Activated CD4-positive, alpha-beta T cell treated with anti-CD3 and anti-CD28 coated beads for 1 hour (primary cell): ENCODE results near the gene SLC6A15.

Experiments used
- DNase-seq: peaks from one replicate; pipeline ENCODE4 v3.0.0-alpha.2; 2020

Gene SLC6A15

DNA sequence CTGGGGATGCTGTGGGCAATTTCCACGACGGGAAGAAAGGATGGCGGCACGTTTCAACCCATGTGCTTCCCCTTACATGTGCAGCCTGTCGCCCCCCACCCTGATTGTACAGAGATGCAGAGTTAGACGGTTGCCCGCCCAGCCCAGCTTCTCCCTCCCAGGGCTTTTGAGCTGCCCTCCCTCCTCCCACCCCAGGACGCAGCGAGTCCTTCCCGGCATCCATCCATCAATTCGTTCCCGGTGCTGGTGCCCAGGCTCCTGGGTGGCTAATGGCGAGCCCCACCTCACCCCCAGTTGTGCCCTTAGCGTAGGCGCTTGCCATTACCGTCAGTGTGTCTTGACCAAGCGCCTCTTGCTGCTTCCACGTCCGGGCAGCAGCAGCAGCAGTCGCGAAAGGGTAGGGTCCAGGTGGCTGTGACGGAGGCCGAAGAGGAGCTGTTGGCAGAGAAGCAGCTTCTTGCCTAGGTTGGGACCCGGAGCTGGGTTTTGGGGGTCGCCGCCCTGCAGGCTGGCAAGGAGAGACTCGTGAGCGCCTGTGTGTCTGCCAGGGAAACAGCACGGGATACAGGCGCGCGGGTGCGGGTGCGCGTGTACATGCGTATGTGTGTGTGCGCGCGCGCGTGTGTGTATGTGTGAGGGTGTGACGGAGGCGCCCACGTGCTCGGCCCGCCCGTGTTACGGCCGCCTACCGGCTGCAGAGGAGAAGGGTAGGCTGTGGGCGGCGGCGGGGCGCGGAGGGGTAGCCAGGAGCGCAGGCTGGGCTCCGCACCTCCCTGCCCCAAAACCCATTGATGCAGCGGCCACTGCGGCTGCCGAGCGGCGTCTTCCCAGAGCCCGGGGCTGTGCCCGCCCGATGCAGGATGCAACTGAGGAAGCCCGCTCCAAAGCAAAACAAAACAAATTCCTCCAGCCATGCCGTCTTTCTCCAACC lies at the start of gene SLC6A15:
Gene SLC6A15, minus strand, starts transcription at position 602 of the 931 bp plus-strand sequence. CDS start 20,679 bp downstream, outside the sequence.
- no peak for DNase-seq

DNA sequence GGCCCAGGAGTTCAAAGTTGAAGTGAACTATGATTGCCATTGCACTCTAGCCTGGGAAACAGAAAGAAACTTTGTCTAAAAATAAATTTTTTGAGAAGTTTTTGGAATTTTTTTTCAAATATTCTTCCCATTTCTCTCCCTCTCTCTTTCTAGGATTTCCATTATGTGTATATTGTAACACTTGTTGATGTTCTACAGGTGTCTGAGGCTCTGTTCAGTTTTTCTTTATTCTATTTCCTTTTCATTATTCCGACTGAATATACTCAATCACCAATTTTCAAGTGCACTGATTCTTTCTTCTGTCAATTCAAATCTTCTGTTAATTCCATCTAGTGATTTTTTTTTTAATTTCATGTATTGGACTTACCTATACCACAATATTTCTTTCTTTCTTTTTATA lies 48.3 kb upstream of the SLC6A15 start:
- DNase-seq, result no peak

- no peak for DNase-seq
Observed at GRCh38 chr12:84955298-84955697, 42.7 kb upstream of the SLC6A15 start.

DNA sequence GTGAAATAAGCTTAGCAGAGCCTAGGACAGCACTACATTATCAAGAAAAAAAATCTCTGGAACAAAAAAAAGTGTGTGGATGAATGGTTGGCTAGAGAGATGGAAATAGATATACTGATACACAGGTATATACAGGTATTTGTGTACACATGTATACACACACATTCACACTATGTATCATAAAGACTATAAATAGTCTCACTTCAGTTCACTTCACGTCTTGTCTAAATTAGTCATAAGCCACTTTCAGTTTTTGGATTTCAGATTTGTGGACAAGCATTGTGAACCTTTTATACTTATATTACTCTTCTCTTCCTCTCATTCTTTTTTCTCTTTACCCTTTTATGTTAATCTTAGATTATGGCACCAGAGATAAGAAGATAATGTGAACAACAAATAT lies 41.8 kb upstream of the SLC6A15 start:
- DNase-seq, result no peak

- no peak for DNase-seq
Observed at GRCh38 chr12:84950971-84951546, 38.5 kb upstream of the SLC6A15 start.

- DNase-seq, result no peak
Observed at GRCh38 chr12:84946753-84947152, 34.2 kb upstream of the SLC6A15 start.

- DNase-seq, result no peak
Observed at GRCh38 chr12:84937415-84937814, 24.8 kb upstream of the SLC6A15 start.

GRCh38 chr12:84929501-84929900 lies 16.9 kb upstream of the SLC6A15 start:
- DNase-seq, result no peak

DNA sequence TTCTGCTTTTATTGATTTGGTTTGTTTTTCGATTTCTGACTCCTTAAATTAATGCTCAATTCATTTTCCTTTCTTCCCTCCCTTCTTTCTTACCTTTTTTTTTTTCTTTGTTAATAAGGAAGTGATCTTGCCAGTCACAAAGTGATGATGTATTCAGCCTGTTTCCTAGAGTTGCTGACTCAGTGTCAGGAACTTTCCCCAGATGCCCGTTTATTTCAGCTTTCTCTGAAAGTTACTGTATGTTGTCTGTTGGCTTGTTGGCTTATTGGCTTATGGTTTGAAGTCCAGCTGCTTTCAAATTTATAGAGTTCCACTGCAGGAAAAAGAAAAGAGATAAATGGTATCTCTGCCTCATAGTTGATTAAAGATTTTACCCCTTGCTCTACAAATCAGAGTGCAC lies 12.4 kb upstream of the SLC6A15 start:
- no peak for DNase-seq

DNA sequence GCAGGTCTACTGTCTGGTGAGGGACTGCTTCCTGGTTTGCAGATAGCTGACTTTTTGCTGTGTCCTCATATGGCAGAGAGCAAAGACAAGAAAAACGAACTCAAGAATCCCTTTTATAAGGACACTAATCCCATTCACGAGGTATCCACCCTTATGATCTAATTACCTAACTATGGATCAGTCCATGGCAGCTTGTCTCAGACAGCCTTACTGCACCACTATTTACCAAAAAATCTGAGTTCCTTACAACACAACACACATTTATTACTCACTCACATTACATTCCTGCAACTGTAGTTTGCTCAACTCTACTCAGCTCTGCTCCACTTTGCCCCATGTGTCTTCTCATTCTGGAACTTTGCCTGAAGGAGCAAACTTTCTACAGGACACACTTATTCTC lies 10.1 kb upstream of the SLC6A15 start:
- no peak for DNase-seq

GRCh38 chr12:84920331-84920730 lies 7.7 kb upstream of the SLC6A15 start:
- DNase-seq, result no peak

- DNase-seq, result no peak
Observed at GRCh38 chr12:84919271-84919670, 6.7 kb upstream of the SLC6A15 start.

DNA sequence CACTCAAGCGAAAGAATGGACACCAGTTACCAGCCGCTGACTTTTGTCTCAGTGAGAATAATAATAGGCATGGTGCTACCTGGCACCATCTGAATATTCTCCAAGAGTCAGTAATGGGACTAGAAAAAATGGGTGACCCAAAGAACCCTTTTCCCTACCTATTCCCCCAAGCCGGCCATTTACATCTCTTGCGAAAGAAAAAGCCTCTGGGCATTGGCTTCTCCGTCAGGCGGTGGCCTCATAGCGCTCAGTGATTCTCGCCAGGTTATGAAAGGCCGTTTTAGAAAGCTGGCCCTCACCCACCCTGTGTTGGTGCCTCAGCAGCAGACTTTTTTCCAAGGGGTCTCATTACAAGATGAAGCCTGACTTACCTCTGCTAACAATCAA lies 523 bp upstream of the SLC6A15 start:
- no peak for DNase-seq

GRCh38 chr12:84911271-84912197 lies 1.1 kb downstream of the SLC6A15 start:
- no peak for DNase-seq

DNA sequence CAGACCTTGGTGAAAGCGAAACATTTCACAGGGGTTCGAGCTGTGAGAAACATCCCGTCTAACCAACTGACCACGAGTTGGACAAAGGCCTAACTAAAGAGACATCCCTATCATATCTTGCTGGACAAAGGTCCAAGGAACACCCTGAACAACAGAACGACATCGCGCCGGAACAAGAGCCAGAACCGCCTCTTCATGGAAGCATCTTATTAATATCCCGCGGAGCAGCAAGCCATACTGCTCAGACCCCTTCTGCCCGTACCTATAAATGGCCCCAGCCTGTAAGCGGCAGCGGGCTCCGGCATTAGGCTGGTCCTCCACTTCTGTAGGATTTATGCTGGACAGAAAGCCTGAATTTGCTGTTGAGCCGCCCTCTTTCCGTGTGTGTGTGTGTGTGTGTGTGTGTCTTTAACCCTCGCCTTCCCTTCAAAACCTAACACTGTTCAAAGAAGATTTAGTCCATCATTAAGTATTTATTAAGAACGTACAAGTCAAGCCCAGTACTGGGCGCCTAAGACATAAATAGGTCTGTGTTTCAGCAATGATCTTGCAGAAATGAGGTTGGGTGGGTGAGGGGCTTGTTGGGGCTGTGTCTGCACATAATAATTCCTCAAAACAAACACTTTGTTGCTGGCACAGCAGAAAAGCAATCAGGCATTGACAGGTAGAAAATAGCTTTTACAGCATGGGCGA lies 1.9 kb downstream of the SLC6A15 start:
- no peak for DNase-seq

DNA sequence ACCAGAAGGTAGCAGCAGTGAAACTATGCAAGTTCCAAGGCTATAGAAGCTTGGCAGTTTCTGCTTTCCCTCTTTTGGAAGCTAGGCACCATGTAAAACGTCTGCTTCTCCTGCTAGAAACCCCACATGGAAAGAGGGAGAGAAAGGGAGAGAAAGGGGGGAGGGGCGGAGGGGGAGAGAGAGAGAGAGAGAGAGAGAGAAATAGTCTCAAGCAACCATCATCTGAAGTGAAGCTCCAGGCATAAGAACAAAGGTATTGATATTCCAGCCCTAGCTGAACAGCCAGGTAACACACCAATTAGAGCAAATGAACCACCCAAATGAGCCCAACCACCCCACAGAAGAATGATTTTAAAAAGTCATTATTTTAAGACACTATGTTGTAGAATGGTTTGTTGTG lies 8.5 kb downstream of the SLC6A15 start:
- DNase-seq, result no peak

- DNase-seq, result no peak
Observed at GRCh38 chr12:84891106-84891838, 21.3 kb downstream of the SLC6A15 start.

GRCh38 chr12:84889818-84890217 lies 22.8 kb downstream of the SLC6A15 start:
- no peak for DNase-seq

DNA sequence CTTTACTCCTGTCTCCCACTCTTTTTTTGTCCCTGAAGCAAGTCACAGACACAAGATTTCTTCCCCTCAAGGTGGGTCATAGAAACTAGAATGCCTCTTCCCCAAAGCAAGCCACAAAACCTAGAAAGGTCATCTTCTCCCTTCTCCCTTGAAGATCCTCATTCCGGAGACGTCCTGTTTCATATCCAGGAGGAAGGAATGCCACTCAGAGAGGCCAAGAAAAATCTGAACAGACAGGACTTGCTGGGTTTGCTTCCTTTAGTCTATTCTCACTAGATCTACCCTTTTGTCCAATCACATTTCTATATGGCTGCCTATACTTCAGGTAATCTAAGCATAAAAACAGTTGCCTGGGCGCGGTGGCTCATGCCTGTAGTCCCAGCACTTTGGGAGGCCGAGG lies 23.7 kb downstream of the SLC6A15 start:
- DNase-seq, result no peak

DNA sequence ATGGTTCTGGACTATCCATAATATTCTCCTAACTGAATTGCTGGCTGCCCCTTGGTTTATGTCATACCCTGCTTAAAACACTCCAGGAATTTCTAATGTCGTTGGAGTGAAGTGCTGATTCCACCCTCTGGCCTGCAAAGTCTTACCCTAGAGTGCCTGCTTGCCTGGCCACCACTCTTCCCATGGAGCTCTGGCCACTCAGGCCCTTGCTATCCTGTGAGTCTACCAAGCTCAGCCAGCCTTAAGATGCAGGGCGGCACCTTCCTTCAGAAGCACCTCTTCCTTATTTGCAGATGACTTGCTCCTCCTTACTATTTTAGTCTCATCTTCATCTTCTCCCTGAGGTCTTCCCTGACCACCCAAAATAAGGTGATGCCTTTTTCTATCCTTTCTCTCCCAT lies 35.3 kb downstream of the SLC6A15 start:
- no peak for DNase-seq

- DNase-seq, result no peak
Observed at GRCh38 chr12:84875241-84875640, 37.4 kb downstream of the SLC6A15 start.

DNA sequence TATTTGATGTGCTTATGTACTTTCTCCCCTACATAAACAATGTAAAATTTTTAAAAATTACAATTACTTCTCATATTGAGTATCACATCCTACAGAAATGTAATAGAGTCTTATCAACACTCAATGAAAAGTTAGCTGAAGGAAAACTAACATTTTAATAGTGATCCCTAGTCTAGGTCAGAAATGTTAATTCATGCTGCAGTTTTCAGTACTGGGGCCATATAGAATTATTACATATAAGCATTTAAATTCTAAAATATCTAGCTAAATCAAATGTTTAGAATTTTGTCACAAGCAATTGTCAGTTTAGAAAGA lies 37.8 kb downstream of the SLC6A15 start:
- no peak for DNase-seq
